Activated CD4-positive, alpha-beta T cell treated with anti-CD3 and anti-CD28 coated beads, Interleukin-2, amount 50 U/mL, for 48 hours (primary cell): ENCODE data around the gene ATG10.

Experiments
- DNase-seq, 2 experiments: peaks; one replicate each; pipeline ENCODE4 v3.0.0-alpha.2; 2020

ATG10 gene

GRCh38 chr5:82287625-82288024 lies 315.8 kb downstream of the ATG10 start:
- DNase-seq, result no peak

- DNase-seq, result no peak
These were observed 318.2 kb downstream of the ATG10 start for GRCh38 chr5:82290005-82290404.

- no peak for DNase-seq
These were observed 319.1 kb downstream of the ATG10 start for GRCh38 chr5:82290908-82291307.

GRCh38 chr5:82291420-82291819 lies 319.6 kb downstream of the ATG10 start:
- no peak for DNase-seq

GRCh38 chr5:82295144-82295543 lies 323.3 kb downstream of the ATG10 start:
- no peak for DNase-seq

- DNase-seq, result no peak
These were observed 324.2 kb downstream of the ATG10 start for GRCh38 chr5:82295959-82296531.

- DNase-seq, result no peak
These were observed 325.1 kb downstream of the ATG10 start for GRCh38 chr5:82296929-82297328.

GRCh38 chr5:82297711-82298110 lies 325.9 kb downstream of the ATG10 start:
- no peak for DNase-seq

- DNase-seq, result no peak
These were observed 326.8 kb downstream of the ATG10 start for GRCh38 chr5:82298668-82299067.

- DNase-seq, result no peak
These were observed 329.4 kb downstream of the ATG10 start for GRCh38 chr5:82301190-82301589.
